ENCODE data around the gene VWA8.

DNA sequence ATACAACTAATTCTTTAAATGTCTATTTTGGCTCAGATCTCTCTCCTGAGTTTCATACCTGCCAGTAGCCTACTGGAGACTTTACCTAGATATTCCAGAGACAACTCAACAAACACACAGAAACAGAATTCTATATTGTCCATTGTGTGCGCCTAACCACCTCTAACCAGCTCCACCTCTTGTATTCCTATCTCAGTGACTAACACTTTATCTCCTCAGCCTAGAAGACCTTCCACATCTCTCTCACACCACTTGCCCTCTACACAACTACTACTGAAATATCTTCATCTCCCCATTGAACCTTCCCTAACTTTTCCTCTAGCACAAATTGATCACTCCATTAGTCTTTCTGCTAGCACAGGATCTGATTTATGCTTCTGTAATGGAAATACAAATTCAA, 6.7 kb downstream of the VWA8 start:
- no peak for TF ChIP-seq POLR2AphosphoS5 (IDR thresholded peaks at IDR 0.05; ENCODE audit: low read depth, low read length)
- no peak for TF ChIP-seq SIN3A (IDR thresholded peaks at IDR 0.05; ENCODE audit: borderline replicate concordance, insufficient read depth, low read length)
- TF ChIP-seq REST (IDR thresholded peaks at IDR 0.05; ENCODE audit: insufficient read depth in 1 of 2, low read depth in 2 of 2, low read length in 2 of 2) = no peak
- no peak for TF ChIP-seq TAF1 (IDR thresholded peaks at IDR 0.05; ENCODE audit: borderline replicate concordance, insufficient read depth, low read length)
